GM23338 (cell line): Measurements from ENCODE around the gene VOPP1. TPM values are rescaled to one million over a fixed set of nuclear protein-coding genes. Genes with fewer than 3 reads are reported as not detected.

Experiments used
- ATAC-seq: fragments of 200-7000 bp; cut with Tn5 transposase; 3 replicates; pipeline ENCODE4 v1.9.1; 2020
- DNase-seq: peaks from one replicate; pipeline ENCODE4 v3.0.0-alpha.2; 2015; ENCODE audit warnings: low spot score
- H2AFZ ChIP-seq: fragments of 200-600 bp; sonication (generic); 2 replicates; pipeline ENCODE4 v1.8.0; 2016; ENCODE audit warnings: antibody characterized with exemption, mild to moderate bottlenecking, moderate library complexity
- H3F3A ChIP-seq: fragments of 200-600 bp; sonication (generic); replicated peaks from 2 replicates; pipeline ENCODE4 v1.8.0; 2017; ENCODE audit warnings: antibody characterized with exemption, mixed run types, low read depth
- H3K27ac ChIP-seq: fragments of 200-600 bp; sonication (generic); 2 replicates; pipeline ENCODE4 v1.6.1; 2016; ENCODE audit warnings: low read depth
- H3K27me3 ChIP-seq: fragments of 200-600 bp; sonication (generic); 2 replicates; pipeline ENCODE4 v1.8.0; 2016; ENCODE audit warnings: mild to moderate bottlenecking, mixed run types, moderate library complexity; ENCODE audit not compliant: insufficient read depth
- H3K36me3 ChIP-seq: fragments of 200-600 bp; sonication (generic); 2 replicates; pipeline ENCODE4 v1.8.0; 2016; ENCODE audit warnings: mild to moderate bottlenecking; ENCODE audit not compliant: insufficient read depth
- H3K4me1 ChIP-seq: fragments of 200-600 bp; sonication (generic); 2 replicates; pipeline ENCODE4 v1.8.0; 2016; ENCODE audit warnings: mild to moderate bottlenecking, moderate library complexity; ENCODE audit not compliant: insufficient read depth
- H3K4me2 ChIP-seq: fragments of 200-600 bp; sonication (generic); 2 replicates; pipeline ENCODE4 v1.7.1; 2017; ENCODE audit warnings: mixed run types
- H3K4me3 ChIP-seq: fragments of 200-600 bp; sonication (generic); 2 replicates; pipeline ENCODE4 v1.6.1; 2016; ENCODE audit warnings: mixed run types
- H3K79me2 ChIP-seq: fragments of 200-600 bp; sonication (generic); replicated peaks from 2 replicates; pipeline ENCODE4 v1.8.0; 2017; ENCODE audit warnings: mild to moderate bottlenecking; ENCODE audit not compliant: insufficient read depth
- H3K9me2 ChIP-seq: fragments of 200-600 bp; sonication (generic); 2 replicates; pipeline ENCODE4 v1.8.0; 2017; ENCODE audit not compliant: insufficient read depth
- H4K20me1 ChIP-seq: fragments of 200-600 bp; sonication (generic); replicated peaks from 2 replicates; pipeline ENCODE4 v1.8.0; 2017; ENCODE audit warnings: mild to moderate bottlenecking; ENCODE audit not compliant: insufficient read depth
- H3K27ac Mint-ChIP-seq: 2 replicates; pipeline ENCODE4 v1.8.0; 2020; ENCODE audit warnings: inconsistent platforms, mild to moderate bottlenecking, moderate library complexity, mixed read lengths
- H3K27me3 Mint-ChIP-seq: 3 replicates; pipeline ENCODE4 v1.8.0; 2022; ENCODE audit warnings: low read depth, mild to moderate bottlenecking, moderate library complexity, mixed read lengths, inconsistent platforms; ENCODE audit not compliant: insufficient read depth, poor library complexity
- H3K36me3 Mint-ChIP-seq: 3 replicates; pipeline ENCODE4 v1.8.0; 2021; ENCODE audit warnings: low read depth, mild to moderate bottlenecking, inconsistent platforms, moderate library complexity, mixed read lengths
- H3K4me1 Mint-ChIP-seq: 3 replicates; pipeline ENCODE4 v1.8.0; 2020; ENCODE audit warnings: mild to moderate bottlenecking, inconsistent platforms, mixed read lengths
- H3K4me3 Mint-ChIP-seq: 3 replicates; pipeline ENCODE4 v1.8.0; 2021; ENCODE audit warnings: moderate library complexity, mild to moderate bottlenecking, inconsistent platforms, mixed read lengths
- H3K9me3 Mint-ChIP-seq: 3 replicates; pipeline ENCODE4 v1.8.0; 2020; ENCODE audit warnings: moderate library complexity, mild to moderate bottlenecking, inconsistent platforms, mixed read lengths
- CREB1 ChIP-seq: fragments of 250-450 bp; sonication (Bioruptor Pico); IDR thresholded peaks from 2 replicates; pipeline ENCODE4 v1.5.0; 2020; ENCODE audit warnings: low read depth, mild to moderate bottlenecking, moderate library complexity
- CTCF ChIP-seq, 2 experiments: fragments of 200-600 bp in 1 of 2; sonication (generic) in 1 of 2; conservative IDR thresholded peaks; 2 replicates each; pipeline versions ENCODE4 v1.5.1 to v1.6.1; 2016 to 2017; ENCODE audit warnings: antibody characterized with exemption in 2 of 2, low read depth in 2 of 2, mild to moderate bottlenecking in 2 of 2, moderate library complexity in 1 of 2
- ETS1 ChIP-seq: IDR thresholded peaks from 2 replicates; pipeline ENCODE4 v1.6.1; 2016; ENCODE audit warnings: antibody characterized with exemption
- EZH2 ChIP-seq: fragments of 200-600 bp; sonication (generic); IDR thresholded peaks from one replicate; pipeline ENCODE4 v1.8.0; 2017; ENCODE audit warnings: antibody characterized with exemption, mild to moderate bottlenecking, low read depth; ENCODE audit not compliant: unreplicated experiment
- EZH2phosphoT487 ChIP-seq: fragments of 200-600 bp; sonication (generic); IDR thresholded peaks from one replicate; pipeline ENCODE4 v1.8.1; 2018; ENCODE audit warnings: antibody characterized with exemption; ENCODE audit not compliant: unreplicated experiment
- JUNB ChIP-seq: IDR thresholded peaks from one replicate; pipeline ENCODE4 v1.6.1; 2016; ENCODE audit warnings: antibody characterized with exemption; ENCODE audit not compliant: unreplicated experiment
- NANOG ChIP-seq: IDR thresholded peaks from 2 replicates; pipeline ENCODE4 v1.6.1; 2016; ENCODE audit warnings: antibody characterized with exemption, borderline replicate concordance
- POLR2AphosphoS5 ChIP-seq: IDR thresholded peaks from 2 replicates; pipeline ENCODE4 v1.6.1; 2016; ENCODE audit warnings: antibody characterized with exemption, low read depth
- REST ChIP-seq: IDR thresholded peaks from one replicate; pipeline ENCODE4 v1.6.1; 2018; ENCODE audit warnings: antibody characterized with exemption; ENCODE audit not compliant: unreplicated experiment
- STAT1 ChIP-seq: IDR thresholded peaks from one replicate; pipeline ENCODE4 v1.6.1; 2016; ENCODE audit warnings: antibody characterized with exemption; ENCODE audit not compliant: unreplicated experiment
- ZNF114 ChIP-seq: fragments of 250-450 bp; sonication (Bioruptor Pico); IDR thresholded peaks from 2 replicates; pipeline ENCODE4 v1.5.0; 2020; ENCODE audit warnings: mild to moderate bottlenecking, moderate library complexity
- ZNF331 ChIP-seq: fragments of 250-450 bp; sonication (Bioruptor Pico); IDR thresholded peaks from 2 replicates; pipeline ENCODE4 v1.5.0; 2020; ENCODE audit warnings: low read depth, mild to moderate bottlenecking, moderate library complexity
- ZNF462 ChIP-seq: fragments of 250-450 bp; sonication (Bioruptor Pico); IDR thresholded peaks from 2 replicates; pipeline ENCODE4 v1.5.0; 2020; ENCODE audit warnings: mild to moderate bottlenecking, moderate library complexity
- polyA plus RNA-seq: library from polyadenylated mRNA; unstranded; fragments of >200 nt; fragmentation: Nextera tagmentation; extraction: Ambion mirVana; gene quantifications from 2 replicates; pipeline ENCODE4 v1.2.1, GENCODE V29; 2016
- total RNA-seq: library from RNA; depleted of rRNA; stranded (reverse); fragments of >200 nt; shearing (Covaris generic); gene quantifications from 2 replicates; pipeline ENCODE4 v1.2.3, GENCODE V29; 2014

VOPP1 gene
- total and polyA plus RNA-seq, 2 experiments from 2014 or later = 28.2 to 73.7 TPM

GRCh38 chr7:55563596-55564325 is 8.5 kb downstream of the VOPP1 start:
- Histone ChIP-seq H3K79me2 (peaks cover 100% of the 10 kb centered on the region), H3F3A (no peaks in the 10 kb centered on the region), H3K4me1 (peaks cover 75% of the 10 kb centered on the region), H3K4me2 (0 out of 2 replicates have a peak overlapping the region, but pooled peaks have one; percentile 2), H3K9me2 (peaks cover 5% of the 10 kb centered on the region; the same call in 1 of the 2 replicates), H3K4me3 (no peak overlapping the region), H4K20me1 (peaks cover 50% of the 10 kb centered on the region), H2AFZ (no peak overlapping the region), H3K36me3 (no peaks in the 10 kb centered on the region), H3K27ac (peak overlapping the region; percentile 47; the same call in 1 of the 2 replicates), H3K27me3 (no peaks in the 10 kb centered on the region)
- Mint-ChIP-seq H3K27ac (no peak overlapping the region), H3K9me3 (no peaks in the 10 kb centered on the region; the same call in 2 of the 3 replicates), H3K4me3 (no peak overlapping the region), H3K36me3 (peaks cover 10% of the 10 kb centered on the region), H3K27me3 (peaks cover 7% of the 10 kb centered on the region), H3K4me1 (peaks cover 69% of the 10 kb centered on the region)
- peak; percentile 55 for DNase-seq
- ATAC-seq = peak; percentile 60
- no peak for TF ChIP-seq ZNF331 (CRISPR knock-in tag)
- no peak for TF ChIP-seq JUNB
- no peak for TF ChIP-seq CREB1 (CRISPR knock-in tag)
- no peak for TF ChIP-seq STAT1
- TF ChIP-seq ZNF462 (CRISPR knock-in tag) = no peak
- TF ChIP-seq POLR2AphosphoS5 = no peak
- TF ChIP-seq CTCF (conservative IDR thresholded peaks at IDR 0.05; ENCODE audit: low read depth in 2 of 2) = no peak
- TF ChIP-seq EZH2 = no peak
- no peak for TF ChIP-seq EZH2phosphoT487
- TF ChIP-seq ZNF114 (CRISPR knock-in tag) = no peak
- TF ChIP-seq ETS1 = no peak
- no peak for TF ChIP-seq REST
- no peak for TF ChIP-seq NANOG
